ENCODE measurements around the gene CEP57. TPM values are rescaled to one million over a fixed set of nuclear protein-coding genes. Genes with fewer than 3 reads are reported as not detected.
"Not testable (repeated sequence)": the region's sequence is repeated elsewhere in the genome, so short reads cannot be mapped to it uniquely, and the experiment has no call there.

The CEP57 gene
- total and polyA plus RNA-seq, 9 donors: 40.8 to 54.7 (median 46.1) TPM

DNA sequence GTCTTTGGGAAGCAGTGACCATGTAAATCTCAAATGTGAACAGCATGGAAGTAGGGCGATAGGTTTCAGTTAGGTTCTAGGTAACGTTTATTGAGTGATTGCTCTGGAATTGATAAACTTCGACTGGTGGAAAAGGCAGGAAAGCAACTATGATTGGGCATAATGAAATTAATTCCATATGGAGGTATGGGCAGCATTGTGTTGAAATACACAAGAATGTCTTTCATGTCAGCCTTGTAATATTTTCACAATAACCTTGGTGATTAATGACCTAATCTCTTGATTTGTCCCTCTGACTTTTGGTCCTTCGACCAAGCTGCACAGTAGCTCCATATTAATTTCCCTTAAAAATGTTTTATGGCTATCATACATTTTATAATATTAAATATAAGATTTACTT is 2.8 kb downstream of the CEP57 start:
- WGBS (ENCODE audit: insufficient coverage): 63% methylated on average over 2 of the region's 4 CpGs
- Histone ChIP-seq H3K4me1 (ENCODE audit: control insufficient read depth, insufficient read depth, low read length) (peaks cover 12% of the 10 kb centered on the region), H3K9me3 (replicated peaks; ENCODE audit: control insufficient read depth, low read depth, low read length) (no peaks in the 10 kb centered on the region), H3K27me3 (ENCODE audit: control insufficient read depth, insufficient read depth, low read length) (no peaks in the 10 kb centered on the region), H3K36me3 (ENCODE audit: control insufficient read depth, insufficient read depth, low read length) (no peaks in the 10 kb centered on the region), H3K4me3 (ENCODE audit: low read length) (no peak overlapping the region), H3K27ac (ENCODE audit: low read length) (no peak overlapping the region)
- DNase-seq: no peak

DNA sequence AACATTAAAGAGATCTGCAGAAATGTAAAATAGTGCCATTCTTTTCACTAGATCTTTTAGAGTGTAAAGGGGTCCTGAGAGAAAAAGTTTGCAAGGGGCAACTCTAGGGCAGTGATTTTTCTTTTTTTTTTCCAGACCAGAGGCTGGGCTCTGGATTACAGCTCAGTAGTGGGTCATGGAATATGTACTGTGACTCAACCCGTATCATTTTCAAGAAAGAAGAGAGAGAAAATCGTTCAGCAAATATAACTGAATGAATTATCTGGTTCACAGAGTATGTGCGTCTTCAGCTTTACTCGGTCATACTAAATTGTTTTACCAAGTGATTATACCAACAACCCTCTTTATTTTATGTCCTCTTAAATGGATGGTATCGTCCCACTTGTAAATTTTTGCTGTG is 3.8 kb downstream of the CEP57 start:
- no peak overlapping the region for H3K27ac ChIP-seq (ENCODE audit: low read length)
- H3K27me3 ChIP-seq (ENCODE audit: control insufficient read depth, insufficient read depth, low read length): no peaks in the 10 kb centered on the region
- no peaks in the 10 kb centered on the region for H3K9me3 ChIP-seq (replicated peaks; ENCODE audit: control insufficient read depth, low read depth, low read length)
- no peak overlapping the region for H3K4me3 ChIP-seq (ENCODE audit: low read length)
- no peak for DNase-seq
- H3K36me3 ChIP-seq (ENCODE audit: control insufficient read depth, insufficient read depth, low read length): peaks cover under 1% of the 10 kb centered on the region
- 80% methylated on average over 1 of the region's 5 CpGs for WGBS (ENCODE audit: insufficient coverage)
- H3K4me1 ChIP-seq (ENCODE audit: control insufficient read depth, insufficient read depth, low read length): peaks cover 7% of the 10 kb centered on the region

DNA sequence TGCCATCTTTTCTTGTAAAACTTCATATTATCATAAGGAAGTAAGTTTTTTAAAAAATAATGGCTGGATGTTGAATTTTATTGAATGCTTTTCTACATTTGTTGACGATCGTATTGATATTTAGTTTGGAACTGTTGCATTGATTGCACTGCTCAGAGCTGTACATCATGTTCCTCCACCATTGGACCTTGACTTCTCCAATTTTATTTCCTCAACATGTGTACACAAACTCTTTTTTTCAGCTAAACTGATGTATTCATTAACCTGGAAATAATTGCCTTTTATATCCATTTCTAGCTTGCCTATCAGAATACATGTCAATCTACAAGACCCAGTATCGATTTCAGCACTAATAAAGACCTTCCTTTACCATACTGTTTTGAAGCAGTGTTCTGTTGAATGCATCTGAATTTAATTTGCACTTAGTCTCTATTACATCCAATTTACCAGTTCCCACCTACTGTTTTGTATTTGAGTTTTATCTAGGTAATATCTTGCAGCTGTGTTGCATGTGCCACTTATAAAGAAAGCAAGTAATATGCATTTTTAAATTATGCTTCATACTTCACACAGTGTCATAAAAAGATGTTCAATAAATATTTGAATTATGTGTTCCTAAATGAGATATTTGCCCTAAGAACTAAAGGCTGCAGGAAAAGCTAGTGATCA is 5.5 kb downstream of the CEP57 start:
- no peak for DNase-seq
- Histone ChIP-seq H3K27ac (ENCODE audit: low read length) (no peak overlapping the region), H3K4me3 (ENCODE audit: low read length) (no peak overlapping the region), H3K4me1 (ENCODE audit: control insufficient read depth, insufficient read depth, low read length) (peaks cover 7% of the 10 kb centered on the region), H3K9me3 (replicated peaks; ENCODE audit: control insufficient read depth, low read depth, low read length) (no peaks in the 10 kb centered on the region), H3K27me3 (ENCODE audit: control insufficient read depth, insufficient read depth, low read length) (no peaks in the 10 kb centered on the region), H3K36me3 (ENCODE audit: control insufficient read depth, insufficient read depth, low read length) (peaks cover 12% of the 10 kb centered on the region)
- no CpG with 5 or more reads among the region's 3 CpGs for WGBS (ENCODE audit: insufficient coverage)

DNA sequence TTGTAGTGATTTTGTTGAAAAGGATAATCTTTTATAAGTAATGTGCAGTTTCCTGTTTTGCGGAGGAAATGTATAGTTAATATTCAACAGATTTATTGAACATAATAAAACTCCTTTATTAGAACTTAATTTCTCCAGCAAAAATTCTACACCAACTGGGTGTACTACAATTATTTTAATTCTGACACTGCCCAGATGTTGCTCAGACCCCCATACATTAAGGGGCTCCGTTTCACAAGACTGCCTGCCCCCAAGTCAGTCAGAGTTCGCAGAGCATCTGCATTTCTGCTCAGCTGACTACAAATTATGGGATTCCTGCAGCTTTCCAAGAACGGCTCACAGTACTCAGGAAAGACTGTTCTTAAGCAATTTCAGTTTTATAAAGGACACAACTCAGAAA is 6.2 kb downstream of the CEP57 start:
- peak; percentile 11 for DNase-seq
- H3K4me1 ChIP-seq (ENCODE audit: control insufficient read depth, insufficient read depth, low read length): peaks cover 2% of the 10 kb centered on the region
- 21% methylated on average over 2 of the region's 4 CpGs for WGBS (ENCODE audit: insufficient coverage)
- no peaks in the 10 kb centered on the region for H3K9me3 ChIP-seq (replicated peaks; ENCODE audit: control insufficient read depth, low read depth, low read length)
- peaks cover 12% of the 10 kb centered on the region for H3K36me3 ChIP-seq (ENCODE audit: control insufficient read depth, insufficient read depth, low read length)
- H3K27me3 ChIP-seq (ENCODE audit: control insufficient read depth, insufficient read depth, low read length): no peaks in the 10 kb centered on the region
- no peak overlapping the region for H3K4me3 ChIP-seq (ENCODE audit: low read length)
- H3K27ac ChIP-seq (ENCODE audit: low read length): no peak overlapping the region

DNA sequence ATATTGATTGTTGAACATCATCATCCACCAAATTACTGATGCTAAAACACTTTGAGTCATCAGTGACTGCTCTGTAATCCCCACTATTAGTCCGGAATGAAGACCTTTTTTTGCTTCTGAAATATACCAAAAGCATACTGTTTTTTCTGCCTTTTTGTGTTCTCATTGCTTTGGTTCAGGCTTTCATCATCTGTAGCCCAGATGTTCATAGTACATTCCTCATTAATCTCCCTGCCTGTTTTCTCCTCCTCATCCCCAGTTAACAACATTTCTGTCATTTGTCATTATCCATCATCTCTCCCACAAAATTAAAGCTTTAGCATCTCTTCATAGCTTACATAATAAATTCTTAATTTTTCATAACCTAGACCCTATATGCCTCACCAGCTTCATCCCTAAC is 9.2 kb downstream of the CEP57 start:
- Histone ChIP-seq H3K4me3 (ENCODE audit: low read length) (no peak overlapping the region), H3K9me3 (replicated peaks; ENCODE audit: control insufficient read depth, low read depth, low read length) (no peaks in the 10 kb centered on the region), H3K27ac (ENCODE audit: low read length) (no peak overlapping the region), H3K4me1 (ENCODE audit: control insufficient read depth, insufficient read depth, low read length) (no peaks in the 10 kb centered on the region), H3K27me3 (ENCODE audit: control insufficient read depth, insufficient read depth, low read length) (no peaks in the 10 kb centered on the region), H3K36me3 (ENCODE audit: control insufficient read depth, insufficient read depth, low read length) (peaks cover 17% of the 10 kb centered on the region)
- WGBS (ENCODE audit: insufficient coverage): 92% methylated on average over 1 of the region's 1 CpG
- no peak for DNase-seq

DNA sequence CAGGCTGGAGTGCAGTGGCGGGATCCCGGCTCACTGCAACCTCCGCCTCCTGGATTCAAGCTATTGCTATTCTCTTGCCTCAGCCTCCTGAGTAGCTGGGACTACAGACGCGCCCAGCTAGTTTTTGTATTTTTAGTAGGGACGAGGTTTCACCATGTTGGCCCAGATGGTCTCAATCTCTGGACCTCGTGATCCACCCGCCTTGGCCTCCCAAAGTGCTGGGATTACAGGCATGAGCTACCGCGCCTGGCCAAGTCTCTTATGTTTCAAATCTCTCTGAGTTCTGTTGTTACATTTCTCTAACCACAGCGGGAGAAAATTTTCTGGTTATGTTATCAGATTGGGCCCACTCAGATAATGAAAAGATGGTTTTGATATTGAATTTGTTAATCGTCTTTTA is 10.1 kb downstream of the CEP57 start:
- H3K36me3 ChIP-seq (ENCODE audit: control insufficient read depth, insufficient read depth, low read length): peaks cover 17% of the 10 kb centered on the region

DNA sequence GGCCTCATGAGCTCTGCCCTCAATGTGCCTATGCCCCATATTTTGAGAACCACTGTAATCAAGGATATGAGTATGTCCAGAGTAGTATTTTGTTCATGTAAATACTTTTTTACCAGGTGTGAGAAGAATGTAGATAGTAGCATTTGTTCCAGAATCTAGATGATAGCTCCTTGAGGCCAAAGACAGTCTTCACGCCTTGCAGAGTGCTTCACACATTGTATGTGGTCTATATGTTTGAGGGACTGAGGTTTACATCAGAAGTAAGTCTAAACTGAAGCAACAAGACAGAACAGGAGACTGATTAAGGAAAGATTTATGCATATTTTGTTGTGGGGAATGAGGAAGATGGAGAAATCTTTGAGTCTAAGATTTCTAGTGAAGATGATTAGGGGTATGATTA is 12.5 kb downstream of the CEP57 start:
- peaks cover 3% of the 10 kb centered on the region for H3K9me3 ChIP-seq (replicated peaks; ENCODE audit: control insufficient read depth, low read depth, low read length)
- peaks cover 29% of the 10 kb centered on the region for H3K36me3 ChIP-seq (ENCODE audit: control insufficient read depth, insufficient read depth, low read length)
- no peaks in the 10 kb centered on the region for H3K27me3 ChIP-seq (ENCODE audit: control insufficient read depth, insufficient read depth, low read length)
- no peaks in the 10 kb centered on the region for H3K4me1 ChIP-seq (ENCODE audit: control insufficient read depth, insufficient read depth, low read length)
- H3K4me3 ChIP-seq (ENCODE audit: low read length): no peak overlapping the region
- H3K27ac ChIP-seq (ENCODE audit: low read length): no peak overlapping the region
- DNase-seq: no peak
- WGBS (ENCODE audit: insufficient coverage): 100% methylated on average over 1 of the region's 1 CpG

More for the DNA sequence above, 10.1 kb downstream of the CEP57 start:
- no peak overlapping the region for H3K4me3 ChIP-seq (ENCODE audit: low read length)
- H3K9me3 ChIP-seq (replicated peaks; ENCODE audit: control insufficient read depth, low read depth, low read length): no peaks in the 10 kb centered on the region
- no peak overlapping the region for H3K27ac ChIP-seq (ENCODE audit: low read length)
- no peaks in the 10 kb centered on the region for H3K4me1 ChIP-seq (ENCODE audit: control insufficient read depth, insufficient read depth, low read length)
- WGBS (ENCODE audit: insufficient coverage): no CpG with 5 or more reads among the region's 12 CpGs
- no peak for DNase-seq
- no peaks in the 10 kb centered on the region for H3K27me3 ChIP-seq (ENCODE audit: control insufficient read depth, insufficient read depth, low read length)

DNA sequence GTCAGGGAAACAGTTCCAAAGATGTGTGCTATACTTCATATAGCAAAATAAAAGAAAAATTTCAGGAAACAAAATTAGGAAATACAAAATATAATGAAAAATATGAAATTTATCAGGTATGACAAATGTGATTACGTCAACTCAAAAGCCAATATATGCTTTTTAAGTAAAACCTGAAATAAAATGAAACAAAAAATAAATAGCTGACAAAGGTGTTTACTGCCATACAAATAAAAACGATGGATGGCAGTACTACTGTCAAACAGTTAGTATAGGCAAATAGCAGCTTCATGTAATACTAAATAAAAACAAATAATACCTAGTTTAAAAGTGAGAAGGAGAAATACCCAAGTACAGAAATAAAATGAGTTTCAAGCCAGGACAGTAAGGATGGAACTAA is 13.7 kb downstream of the CEP57 start:
- no CpG with 5 or more reads among the region's 2 CpGs for WGBS (ENCODE audit: insufficient coverage)
- no peak for DNase-seq
- Histone ChIP-seq H3K4me1 (ENCODE audit: control insufficient read depth, insufficient read depth, low read length) (no peaks in the 10 kb centered on the region), H3K9me3 (replicated peaks; ENCODE audit: control insufficient read depth, low read depth, low read length) (peaks cover 3% of the 10 kb centered on the region), H3K4me3 (ENCODE audit: low read length) (no peak overlapping the region), H3K36me3 (ENCODE audit: control insufficient read depth, insufficient read depth, low read length) (peaks cover 29% of the 10 kb centered on the region), H3K27me3 (ENCODE audit: control insufficient read depth, insufficient read depth, low read length) (no peaks in the 10 kb centered on the region), H3K27ac (ENCODE audit: low read length) (no peak overlapping the region)

DNA sequence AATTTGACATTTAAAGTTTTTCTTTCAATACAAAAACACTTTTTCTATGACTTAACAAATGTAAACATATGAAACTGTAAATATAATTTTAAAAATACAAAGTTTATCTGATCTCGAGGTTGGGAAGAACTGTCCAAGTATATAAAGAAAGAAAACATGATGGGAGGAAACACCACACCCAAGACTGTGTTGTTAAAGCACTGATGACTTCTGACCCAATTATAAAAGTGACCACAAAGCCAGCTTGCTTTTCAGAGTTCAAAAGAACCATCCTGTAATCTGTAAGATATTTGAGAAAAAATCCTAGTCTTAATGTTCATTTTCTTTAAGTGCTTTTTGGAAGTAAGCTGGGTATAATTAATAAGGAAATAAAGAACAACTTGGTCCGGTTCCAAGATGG is 15.6 kb downstream of the CEP57 start:
- Histone ChIP-seq H3K4me3 (ENCODE audit: low read length) (no peak overlapping the region), H3K9me3 (replicated peaks; ENCODE audit: control insufficient read depth, low read depth, low read length) (peaks cover 3% of the 10 kb centered on the region), H3K27ac (ENCODE audit: low read length) (no peak overlapping the region), H3K4me1 (ENCODE audit: control insufficient read depth, insufficient read depth, low read length) (no peaks in the 10 kb centered on the region), H3K36me3 (ENCODE audit: control insufficient read depth, insufficient read depth, low read length) (peaks cover 17% of the 10 kb centered on the region), H3K27me3 (ENCODE audit: control insufficient read depth, insufficient read depth, low read length) (no peaks in the 10 kb centered on the region)
- 89% methylated on average over 1 of the region's 2 CpGs for whole genome bisulfite sequencing (ENCODE audit: insufficient coverage)
- no peak for DNase-seq

DNA sequence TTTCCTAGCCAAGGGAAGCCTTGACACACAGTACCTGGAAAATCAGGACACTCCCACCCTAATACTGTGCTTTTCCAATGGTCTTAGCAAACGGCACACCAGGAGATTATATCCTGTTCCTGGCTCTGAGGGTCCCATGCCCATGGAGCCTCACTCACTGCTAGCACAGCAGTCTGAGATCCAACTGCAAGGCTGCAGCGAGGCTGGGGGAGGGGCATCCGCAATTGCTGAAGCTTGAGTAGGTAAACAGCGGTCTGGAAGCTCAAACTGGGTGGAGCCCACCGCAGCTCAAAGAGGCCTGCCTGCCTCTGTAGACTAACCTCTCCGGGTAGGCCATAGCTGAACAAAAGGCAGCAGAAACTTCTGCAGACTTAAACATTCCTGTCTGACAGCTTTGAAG is 16.2 kb downstream of the CEP57 start:
- H3K4me1 ChIP-seq (ENCODE audit: control insufficient read depth, insufficient read depth, low read length); H3K9me3 ChIP-seq (replicated peaks; ENCODE audit: control insufficient read depth, low read depth, low read length); DNase-seq; H3K27ac ChIP-seq (ENCODE audit: low read length); H3K27me3 ChIP-seq (ENCODE audit: control insufficient read depth, insufficient read depth, low read length); H3K4me3 ChIP-seq (ENCODE audit: low read length): not testable (repeated sequence)
- peaks cover 17% of the 10 kb centered on the region for H3K36me3 ChIP-seq (ENCODE audit: control insufficient read depth, insufficient read depth, low read length)
- 100% methylated on average over 6 of the region's 6 CpGs for WGBS (ENCODE audit: insufficient coverage)

DNA sequence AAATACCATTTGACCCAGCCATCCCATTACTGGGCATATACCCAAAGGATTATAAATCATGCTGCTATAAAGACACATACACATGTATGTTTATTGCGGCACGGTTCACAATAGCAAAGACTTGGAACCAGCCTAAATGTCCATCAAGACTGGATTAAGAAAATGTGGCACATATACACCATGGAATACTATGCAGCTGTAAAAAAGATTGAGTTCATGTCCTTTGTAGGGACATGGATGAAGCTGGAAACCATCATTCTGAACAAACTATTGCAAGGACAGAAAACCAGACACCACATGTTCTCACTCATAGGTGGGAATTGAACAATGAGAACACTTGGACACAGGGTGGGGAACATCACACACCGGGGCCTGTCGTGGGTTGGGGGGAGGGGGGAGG is 20.8 kb downstream of the CEP57 start:
- WGBS (ENCODE audit: insufficient coverage): 100% methylated on average over 2 of the region's 4 CpGs
- not testable (repeated sequence) for H3K27me3 ChIP-seq (ENCODE audit: control insufficient read depth, insufficient read depth, low read length); H3K4me3 ChIP-seq (ENCODE audit: low read length); H3K4me1 ChIP-seq (ENCODE audit: control insufficient read depth, insufficient read depth, low read length); H3K27ac ChIP-seq (ENCODE audit: low read length); H3K9me3 ChIP-seq (replicated peaks; ENCODE audit: control insufficient read depth, low read depth, low read length); DNase-seq
- H3K36me3 ChIP-seq (ENCODE audit: control insufficient read depth, insufficient read depth, low read length): peaks cover 14% of the 10 kb centered on the region

Measured in muscle of leg (tissue), 11 donors.